Measurements from ENCODE around the gene HTT.
"Not testable (repeated sequence)": the region's sequence is repeated elsewhere in the genome, so short reads cannot be mapped to it uniquely, and the experiment has no call there.

The HTT gene

DNA sequence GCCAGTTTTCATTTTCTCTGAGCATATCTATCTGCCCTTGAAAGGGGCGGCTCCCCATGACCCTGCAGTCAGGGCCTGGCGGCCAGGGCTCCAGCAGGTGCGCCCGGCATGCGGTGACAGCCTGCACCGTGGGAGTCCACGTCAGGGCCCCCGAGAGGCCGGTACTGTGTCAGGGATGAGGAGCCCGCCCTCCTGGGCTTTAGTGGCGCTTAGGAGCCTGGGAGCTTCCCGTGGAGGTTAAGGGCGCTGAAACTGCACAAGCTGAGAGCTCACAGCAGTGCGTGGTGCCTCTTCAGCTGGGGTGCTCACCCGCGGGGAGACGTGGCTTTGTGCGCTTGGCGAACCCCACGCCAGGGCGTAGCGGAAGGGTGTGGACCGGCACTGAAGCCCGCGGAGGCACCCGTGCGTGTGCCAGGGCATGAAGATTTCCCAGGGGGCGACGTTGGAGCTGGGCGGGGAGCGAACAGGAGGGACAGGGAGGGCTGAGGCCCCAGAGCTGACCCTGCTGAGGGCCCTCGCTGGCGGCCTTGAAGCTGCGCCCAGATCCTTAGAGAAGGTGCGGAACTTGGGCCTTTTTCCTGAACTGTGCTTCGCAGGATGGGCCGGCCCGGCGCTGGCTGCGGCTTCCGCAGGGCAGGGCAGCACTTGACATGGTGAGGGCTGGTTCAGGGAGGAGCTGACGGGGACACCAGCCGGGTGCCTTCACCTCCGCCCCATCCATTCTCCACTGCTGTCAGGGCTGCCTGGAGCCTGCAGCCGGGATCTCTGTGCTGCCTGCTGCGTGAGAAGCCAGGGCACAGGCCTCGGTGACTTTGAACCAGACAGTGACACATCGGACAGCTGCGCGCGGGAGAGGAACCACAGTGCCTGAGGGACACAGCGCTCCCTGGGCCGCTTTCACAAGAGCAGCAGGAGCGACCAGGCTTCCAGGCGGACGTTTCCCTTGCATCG, 33.0 kb upstream of the HTT start:
- peak overlapping the region; percentile 55 for H3K27ac Mint-ChIP-seq
- peaks cover 3% of the 10 kb centered on the region for H3K36me3 Mint-ChIP-seq
- H3K9me3 Mint-ChIP-seq: no peaks in the 10 kb centered on the region
- H3K4me1 Mint-ChIP-seq: peaks cover 45% of the 10 kb centered on the region
- no peaks in the 10 kb centered on the region for H3K27me3 Mint-ChIP-seq
- peak overlapping the region; percentile 81 for H3K4me3 Mint-ChIP-seq

DNA sequence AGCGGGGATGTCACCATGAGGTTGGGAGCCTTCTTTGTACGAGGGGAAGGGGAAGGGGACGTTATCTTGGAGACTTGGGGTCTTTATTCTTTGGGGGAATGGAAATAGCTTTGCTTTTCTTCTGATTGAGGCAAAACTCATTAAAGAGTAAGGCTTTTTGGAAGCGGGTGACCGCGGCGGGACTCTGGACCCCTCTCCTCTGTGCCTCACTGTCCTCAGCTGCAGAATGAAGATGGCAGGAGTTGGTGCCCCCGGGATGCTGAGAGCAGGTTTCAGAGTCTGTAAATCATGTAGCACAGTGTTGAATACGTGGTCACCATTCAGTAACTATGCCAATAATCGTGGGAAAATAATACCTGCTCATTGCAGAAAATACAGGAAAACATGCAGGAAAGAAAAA, 32.3 kb upstream of the HTT start:
- Mint-ChIP-seq H3K27me3 (no peaks in the 10 kb centered on the region), H3K4me1 (peaks cover 41% of the 10 kb centered on the region), H3K27ac (peak overlapping the region; percentile 55), H3K4me3 (peak overlapping the region; percentile 81), H3K36me3 (peaks cover 3% of the 10 kb centered on the region), H3K9me3 (no peaks in the 10 kb centered on the region)

DNA sequence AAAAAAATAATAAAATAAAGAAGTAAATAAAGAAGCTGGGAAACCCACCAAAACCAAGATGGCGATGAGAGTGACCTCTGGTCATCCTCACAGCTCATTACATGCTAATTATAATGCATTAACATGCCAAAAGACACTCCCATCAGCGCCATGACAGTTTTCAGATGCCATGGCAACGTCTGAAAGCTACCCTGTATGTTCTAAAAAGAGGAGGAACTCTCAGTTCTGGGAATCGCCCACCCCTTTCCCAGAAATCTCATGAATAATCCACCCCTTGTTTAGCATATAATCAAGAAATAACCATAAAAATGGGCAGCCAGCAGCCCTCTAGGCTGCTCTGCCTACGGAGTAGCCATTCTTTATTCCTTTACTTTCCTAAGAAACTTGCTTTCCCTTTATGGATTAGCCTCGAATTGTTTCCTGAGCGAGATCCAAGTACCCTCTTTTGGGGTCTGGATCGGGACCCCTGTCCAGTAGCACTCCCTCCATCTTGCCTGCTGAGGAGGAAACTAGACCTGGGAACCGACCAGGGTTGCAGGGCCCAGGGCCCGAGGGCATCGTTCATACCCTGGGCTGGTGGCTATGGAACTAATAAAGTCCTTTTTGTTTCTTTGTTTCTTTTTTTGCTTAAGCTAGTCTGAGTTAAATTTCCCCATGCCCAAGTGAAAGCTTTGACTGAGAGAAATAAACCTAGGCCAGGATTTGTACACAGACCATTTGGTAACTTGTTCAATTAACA, 31.0 kb upstream of the HTT start:
- H3K36me3 Mint-ChIP-seq: peaks cover 3% of the 10 kb centered on the region
- H3K27ac Mint-ChIP-seq: no peak overlapping the region
- H3K9me3 Mint-ChIP-seq: no peaks in the 10 kb centered on the region
- H3K4me1 Mint-ChIP-seq: peaks cover 40% of the 10 kb centered on the region
- H3K27me3 Mint-ChIP-seq: no peaks in the 10 kb centered on the region
- H3K4me3 Mint-ChIP-seq: no peak overlapping the region

DNA sequence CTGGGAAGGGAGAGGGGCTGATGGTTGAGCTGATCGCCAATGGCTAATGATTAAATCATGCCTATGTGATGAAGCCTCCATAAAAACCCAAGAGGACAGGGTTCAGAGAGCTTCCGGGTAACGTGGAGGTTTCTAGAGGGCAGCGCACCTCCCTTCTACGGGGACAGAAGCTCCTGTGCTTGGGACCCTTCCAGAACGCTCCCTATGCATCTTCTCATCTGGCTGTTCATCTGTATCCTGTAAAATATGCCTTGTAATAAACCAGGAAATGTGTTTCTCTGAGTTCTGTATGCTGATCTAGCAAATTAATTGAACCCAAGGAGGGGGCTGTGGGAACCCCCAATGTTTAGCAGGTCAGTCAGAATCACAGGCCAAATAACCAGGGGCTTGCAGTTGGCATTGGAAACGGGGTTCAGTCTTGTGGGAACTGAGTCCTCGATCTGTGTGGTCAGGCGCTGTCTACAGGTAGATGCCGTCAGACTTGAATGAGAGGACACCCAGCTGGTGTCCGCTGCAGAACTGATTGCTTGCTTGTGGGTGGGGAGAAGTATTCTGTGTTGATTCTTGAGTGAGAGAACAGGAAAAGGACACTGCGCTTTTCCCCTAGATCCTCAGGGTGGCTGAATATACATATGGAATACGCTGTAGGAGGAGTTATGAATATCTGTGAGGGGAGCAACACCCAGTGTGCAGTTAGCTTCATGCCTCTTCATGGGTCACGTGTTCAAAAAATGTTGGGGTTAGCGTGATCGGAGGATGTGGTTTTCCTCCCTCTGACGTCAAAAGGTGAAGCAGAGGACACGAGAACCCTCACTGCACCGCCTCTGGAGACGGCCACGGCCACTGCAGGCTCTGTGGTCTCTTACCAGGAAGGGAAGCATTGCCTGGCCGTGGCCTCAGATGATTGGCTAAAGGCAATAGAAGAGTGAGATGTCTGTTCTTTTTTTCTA, 29.3 kb upstream of the HTT start:
- Mint-ChIP-seq H3K4me3 (peak overlapping the region; percentile 49), H3K27ac (peak overlapping the region; percentile 55), H3K9me3 (no peaks in the 10 kb centered on the region), H3K27me3 (no peaks in the 10 kb centered on the region), H3K36me3 (peaks cover 3% of the 10 kb centered on the region), H3K4me1 (peaks cover 39% of the 10 kb centered on the region)

DNA sequence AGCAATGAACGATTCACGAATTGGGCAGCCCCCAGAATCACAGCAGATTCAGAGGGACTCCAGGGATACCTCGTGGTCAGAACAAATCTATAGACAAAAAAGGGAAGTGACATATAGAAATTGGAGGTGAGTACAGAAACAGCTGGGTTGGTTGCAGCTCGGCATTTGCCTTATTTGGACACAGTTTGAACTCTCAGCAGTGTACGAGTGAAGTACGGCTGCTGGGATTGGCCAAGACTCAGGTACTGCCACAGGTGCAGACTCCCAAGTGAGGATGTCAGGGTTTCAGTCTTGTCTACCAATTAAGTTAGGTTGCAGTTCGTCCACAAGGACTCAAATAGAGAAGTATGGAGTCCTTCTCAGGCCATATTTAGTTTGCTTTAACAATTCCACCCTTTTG, 28.3 kb upstream of the HTT start:
- H3K4me3 Mint-ChIP-seq: no peak overlapping the region
- H3K9me3 Mint-ChIP-seq: no peaks in the 10 kb centered on the region
- H3K36me3 Mint-ChIP-seq: peaks cover 3% of the 10 kb centered on the region
- no peak overlapping the region for H3K27ac Mint-ChIP-seq
- no peaks in the 10 kb centered on the region for H3K27me3 Mint-ChIP-seq
- peaks cover 36% of the 10 kb centered on the region for H3K4me1 Mint-ChIP-seq

DNA sequence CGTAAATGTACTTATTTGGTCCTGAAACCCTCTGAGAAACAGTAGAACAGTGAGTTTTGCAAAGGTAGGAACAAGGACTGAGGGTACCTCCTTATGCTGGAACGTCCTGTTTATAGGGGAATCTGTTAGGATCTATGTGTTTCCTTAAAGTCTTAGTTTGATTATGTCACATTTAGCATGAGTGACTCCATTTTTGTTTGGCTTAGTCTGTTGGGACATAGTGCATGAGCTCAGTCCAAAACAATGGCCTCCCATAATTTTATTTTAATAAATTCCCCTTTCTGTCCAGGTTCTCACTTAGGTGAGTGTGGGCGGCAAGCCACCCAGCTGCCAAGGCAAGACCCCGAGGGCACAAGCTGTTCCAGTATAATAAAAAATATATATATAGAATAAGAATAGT, 27.9 kb upstream of the HTT start:
- peaks cover 35% of the 10 kb centered on the region for H3K4me1 Mint-ChIP-seq

DNA sequence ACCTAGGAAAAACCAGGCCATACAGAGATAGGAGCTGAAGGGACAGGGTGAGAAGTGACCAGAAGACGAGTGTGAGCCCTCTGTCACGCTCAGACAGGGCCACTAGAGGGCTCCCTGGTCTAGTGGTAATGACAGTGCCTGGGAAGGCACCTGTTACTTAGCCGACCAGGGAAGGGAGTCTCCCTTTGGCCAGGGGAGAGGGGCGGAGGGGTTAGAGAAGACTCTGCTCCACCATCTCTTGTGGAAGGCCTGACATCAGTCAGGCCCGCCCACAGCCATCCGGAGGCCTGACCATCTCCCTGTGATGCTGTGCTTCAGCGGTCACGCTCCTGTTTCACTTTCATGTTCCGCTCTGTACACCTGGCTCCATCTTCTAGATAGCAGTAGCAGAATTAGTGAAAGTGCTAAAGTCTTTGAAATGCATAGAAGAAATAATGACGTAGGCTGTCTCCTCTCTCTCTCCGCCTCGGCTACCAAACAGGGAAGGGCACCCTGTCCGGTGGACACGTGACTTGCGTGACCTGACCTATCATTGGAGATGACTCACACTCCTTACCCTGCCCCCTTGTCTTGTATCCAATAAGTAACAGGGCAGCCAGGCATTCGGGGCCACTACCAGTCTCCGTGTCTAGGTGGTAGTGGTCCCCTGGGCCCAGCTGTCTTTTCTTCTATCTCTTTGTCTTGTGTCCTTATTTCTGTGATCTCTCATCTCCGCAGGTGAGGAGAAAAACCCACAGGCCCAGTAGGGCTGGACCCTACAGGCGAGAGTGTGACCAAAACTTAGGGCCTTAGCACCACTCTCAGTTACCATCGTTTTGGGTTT, 26.8 kb upstream of the HTT start:
- Mint-ChIP-seq H3K36me3 (peaks cover 3% of the 10 kb centered on the region), H3K4me1 (peaks cover 27% of the 10 kb centered on the region), H3K27me3 (no peaks in the 10 kb centered on the region), H3K27ac (peak overlapping the region; percentile 78), H3K9me3 (no peaks in the 10 kb centered on the region), H3K4me3 (peak overlapping the region; percentile 74)

More for the DNA sequence above, 27.9 kb upstream of the HTT start:
- no peak overlapping the region for H3K27ac Mint-ChIP-seq
- no peaks in the 10 kb centered on the region for H3K27me3 Mint-ChIP-seq
- no peak overlapping the region for H3K4me3 Mint-ChIP-seq
- no peaks in the 10 kb centered on the region for H3K9me3 Mint-ChIP-seq
- peaks cover 3% of the 10 kb centered on the region for H3K36me3 Mint-ChIP-seq

DNA sequence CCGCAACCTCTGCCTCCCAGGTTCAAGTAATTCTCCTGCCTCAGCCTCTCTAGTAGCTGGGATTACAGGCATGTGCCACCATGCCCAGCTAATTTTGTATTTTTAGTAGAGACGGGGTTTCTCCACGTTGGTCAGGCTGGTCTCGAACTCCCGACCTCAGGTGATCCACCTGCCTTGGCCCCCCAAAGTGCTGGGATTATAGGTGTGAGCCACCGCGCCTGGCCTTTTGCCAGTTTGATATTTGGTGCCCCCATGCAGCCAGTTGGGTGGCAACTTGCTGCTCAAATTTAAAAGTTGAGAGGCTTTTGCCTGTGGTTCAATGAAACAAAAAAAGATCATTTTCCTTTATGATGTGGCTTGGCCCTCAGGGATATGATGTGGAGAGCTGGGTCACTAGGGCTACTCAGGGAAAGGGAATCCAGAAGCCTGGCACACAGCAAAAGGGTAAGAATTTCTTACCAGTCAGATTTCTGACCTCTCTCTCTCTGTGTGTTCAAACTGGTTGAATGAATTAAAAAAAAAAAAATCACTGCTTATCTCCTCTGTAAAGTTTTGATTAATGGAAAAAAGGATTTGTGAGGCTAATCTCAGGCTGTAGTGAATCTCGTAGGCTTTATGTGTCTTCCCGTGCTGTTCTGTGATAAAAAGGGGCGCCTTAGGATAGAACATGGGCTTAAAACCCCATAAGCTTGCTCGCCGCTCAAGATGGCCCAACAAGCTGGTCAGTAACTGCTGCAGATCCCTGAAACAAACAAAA, 23.2 kb upstream of the HTT start:
- not testable (repeated sequence) for H3K36me3 Mint-ChIP-seq, H3K4me3 Mint-ChIP-seq, H3K27me3 Mint-ChIP-seq, H3K27ac Mint-ChIP-seq
- H3K4me1 Mint-ChIP-seq: peaks cover 12% of the 10 kb centered on the region
- H3K9me3 Mint-ChIP-seq: peaks cover 13% of the 10 kb centered on the region

DNA sequence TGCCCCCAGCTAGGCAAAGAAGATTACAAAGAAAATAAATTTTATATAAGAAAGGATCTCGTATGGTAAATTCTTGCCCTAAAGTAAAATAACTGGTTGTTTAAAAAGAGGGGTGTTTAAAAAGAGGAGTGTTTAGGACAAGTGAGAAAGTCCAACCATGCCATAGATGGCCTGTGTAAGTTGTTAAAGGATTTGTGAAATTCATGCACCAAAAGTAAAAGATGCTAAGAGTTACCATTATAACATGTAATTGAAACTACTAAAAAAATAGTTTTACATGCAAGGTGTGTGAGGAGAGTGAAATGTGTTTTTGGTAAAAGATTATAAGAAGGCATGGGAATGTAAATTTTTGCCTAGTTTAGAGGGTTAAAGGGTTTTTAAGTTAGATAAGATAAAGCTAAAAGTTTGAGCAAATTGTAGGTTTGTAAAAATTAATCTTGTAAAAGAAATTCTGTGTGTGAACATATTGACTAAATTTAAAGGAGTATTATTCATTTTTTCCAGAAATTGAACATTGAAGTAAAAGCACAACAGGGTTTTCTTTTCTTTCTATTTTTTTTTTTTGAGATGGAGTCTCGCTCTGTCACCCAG, 20.2 kb upstream of the HTT start:
- Mint-ChIP-seq H3K27ac (no peak overlapping the region), H3K27me3 (no peaks in the 10 kb centered on the region), H3K4me3 (no peak overlapping the region), H3K9me3 (peaks cover 13% of the 10 kb centered on the region), H3K4me1 (no peaks in the 10 kb centered on the region), H3K36me3 (peaks cover 7% of the 10 kb centered on the region)

DNA sequence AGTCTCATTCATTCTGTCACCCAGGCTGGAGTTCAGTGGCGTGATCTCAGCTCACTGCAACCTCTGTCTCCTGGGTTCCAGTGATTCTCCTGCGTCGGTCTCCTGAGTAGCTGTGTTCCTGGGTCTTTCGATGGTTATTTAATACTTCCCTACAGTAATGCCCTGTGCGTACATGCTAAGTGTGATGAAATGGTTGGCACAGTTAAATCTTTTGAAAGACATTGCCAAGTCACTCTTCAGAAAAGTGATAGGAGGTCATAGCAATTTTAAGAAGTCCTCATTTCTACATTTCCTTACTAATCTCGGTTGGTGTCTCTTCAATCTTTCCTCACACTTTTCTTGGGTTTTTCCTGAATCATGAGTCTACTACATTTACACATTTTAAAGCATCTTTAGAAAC, 14.5 kb upstream of the HTT start:
- Mint-ChIP-seq H3K4me1 (no peaks in the 10 kb centered on the region), H3K36me3 (peaks cover 4% of the 10 kb centered on the region), H3K27ac (no peak overlapping the region), H3K4me3 (no peak overlapping the region), H3K27me3 (peaks cover 2% of the 10 kb centered on the region), H3K9me3 (peaks cover 8% of the 10 kb centered on the region)

DNA sequence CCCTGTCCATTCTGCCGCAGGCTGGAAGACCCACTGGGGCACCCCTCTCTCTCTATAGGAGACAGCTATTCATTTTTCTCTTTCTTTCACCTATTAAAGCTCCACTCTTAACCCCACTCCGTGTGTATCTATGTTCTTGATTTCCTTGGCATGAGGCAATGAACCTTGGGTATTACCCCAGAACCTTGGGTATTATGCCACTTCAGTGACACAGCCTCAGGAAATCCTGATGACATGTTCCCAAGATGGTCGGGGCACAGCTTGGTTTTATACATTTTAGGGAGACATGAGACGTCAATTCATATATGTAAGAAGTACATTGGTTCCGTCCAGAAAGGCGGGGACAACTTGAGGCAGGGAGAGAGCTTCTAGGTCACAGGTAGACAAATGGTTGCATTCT, 13.5 kb upstream of the HTT start:
- H3K4me1 Mint-ChIP-seq: no peaks in the 10 kb centered on the region
- peaks cover 3% of the 10 kb centered on the region for H3K9me3 Mint-ChIP-seq
- no peak overlapping the region for H3K4me3 Mint-ChIP-seq
- H3K27me3 Mint-ChIP-seq: peaks cover 2% of the 10 kb centered on the region
- H3K36me3 Mint-ChIP-seq: peaks cover 1% of the 10 kb centered on the region
- no peak overlapping the region for H3K27ac Mint-ChIP-seq

DNA sequence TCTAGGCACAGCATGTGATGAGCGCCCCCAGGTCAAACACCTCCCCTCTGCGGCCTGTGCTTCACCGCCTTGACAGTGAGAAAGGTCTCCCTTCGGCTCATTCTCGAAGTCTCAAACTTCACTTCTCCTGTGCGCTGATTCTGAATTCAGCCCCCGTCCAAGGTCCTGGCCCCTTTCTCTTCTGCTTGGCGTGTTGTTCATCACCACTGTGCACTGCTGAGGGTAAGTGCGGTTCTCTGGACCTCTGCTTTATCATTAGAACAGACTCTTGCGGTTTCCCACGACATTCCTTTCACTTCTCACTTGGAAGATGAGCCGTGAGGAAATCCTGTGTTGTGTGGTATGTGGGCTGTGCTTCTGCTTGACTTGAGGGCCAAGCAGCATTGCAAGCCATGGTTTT, 12.0 kb upstream of the HTT start:
- H3K27ac Mint-ChIP-seq: no peak overlapping the region
- no peaks in the 10 kb centered on the region for H3K4me1 Mint-ChIP-seq
- no peaks in the 10 kb centered on the region for H3K36me3 Mint-ChIP-seq

DNA sequence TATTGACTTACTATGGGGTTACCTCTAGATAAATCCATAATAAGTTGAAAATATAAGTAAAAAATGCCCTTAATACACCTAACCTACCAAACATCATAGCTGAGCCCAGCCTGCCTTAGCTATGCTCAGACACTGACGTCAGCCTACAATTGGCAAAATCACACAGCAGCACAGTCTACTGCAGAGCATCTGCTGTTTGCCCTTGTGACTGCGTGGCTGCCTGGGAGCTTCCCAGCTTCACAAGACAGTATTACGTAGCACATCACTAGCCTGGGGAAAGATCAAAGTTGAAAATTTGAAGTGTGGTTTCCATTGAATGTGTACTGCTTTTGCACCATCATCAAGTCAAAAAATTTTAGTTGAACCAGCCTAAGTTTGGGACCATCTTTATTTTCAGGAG, 8.9 kb upstream of the HTT start:
- Mint-ChIP-seq H3K4me3 (no peak overlapping the region), H3K36me3 (no peaks in the 10 kb centered on the region), H3K4me1 (no peaks in the 10 kb centered on the region), H3K9me3 (no peaks in the 10 kb centered on the region), H3K27me3 (peaks cover 2% of the 10 kb centered on the region), H3K27ac (no peak overlapping the region)

More for the DNA sequence above, 12.0 kb upstream of the HTT start:
- peaks cover 2% of the 10 kb centered on the region for H3K27me3 Mint-ChIP-seq
- no peak overlapping the region for H3K4me3 Mint-ChIP-seq
- H3K9me3 Mint-ChIP-seq: no peaks in the 10 kb centered on the region
